OCI-LY3 (cell line): ENCODE measurements around the gene NTN4.

ENCODE experiments used
- EZH2phosphoT487 ChIP-seq: fragments of 200-600 bp; shearing (Covaris generic); IDR thresholded peaks from 2 replicates; pipeline ENCODE4 v1.6.1; 2018; ENCODE audit warnings: antibody characterized with exemption, mixed run types, low read depth
- TF ChIP-seq, protein P1 (sequence below): fragments of 200-600, 300-600 bp; sonication (generic); IDR thresholded peaks from 2 replicates; pipeline ENCODE4 v1.5.1; 2014; ENCODE audit warnings: antibody characterized with exemption, low read length, low read depth

DNA sequence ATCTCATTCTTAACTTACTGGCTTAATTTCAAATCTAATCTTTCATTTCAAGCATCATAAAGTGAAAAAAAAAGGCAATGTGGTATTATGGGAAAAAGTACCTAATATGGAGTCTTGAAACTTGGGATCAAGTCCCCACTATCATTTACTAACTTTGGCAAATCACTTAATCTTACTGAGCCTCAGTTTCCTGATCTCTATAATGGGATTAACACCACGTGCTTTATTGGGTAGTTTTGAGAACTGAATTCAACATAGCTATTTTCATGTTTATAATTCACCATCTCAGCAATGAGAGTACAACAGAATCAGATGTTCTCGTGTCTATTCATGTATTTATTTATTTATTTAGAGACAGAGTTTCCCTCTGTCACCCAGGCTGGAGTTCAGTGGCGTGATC, 78.3 kb downstream of the NTN4 start:
- TF ChIP-seq, protein P1, sequence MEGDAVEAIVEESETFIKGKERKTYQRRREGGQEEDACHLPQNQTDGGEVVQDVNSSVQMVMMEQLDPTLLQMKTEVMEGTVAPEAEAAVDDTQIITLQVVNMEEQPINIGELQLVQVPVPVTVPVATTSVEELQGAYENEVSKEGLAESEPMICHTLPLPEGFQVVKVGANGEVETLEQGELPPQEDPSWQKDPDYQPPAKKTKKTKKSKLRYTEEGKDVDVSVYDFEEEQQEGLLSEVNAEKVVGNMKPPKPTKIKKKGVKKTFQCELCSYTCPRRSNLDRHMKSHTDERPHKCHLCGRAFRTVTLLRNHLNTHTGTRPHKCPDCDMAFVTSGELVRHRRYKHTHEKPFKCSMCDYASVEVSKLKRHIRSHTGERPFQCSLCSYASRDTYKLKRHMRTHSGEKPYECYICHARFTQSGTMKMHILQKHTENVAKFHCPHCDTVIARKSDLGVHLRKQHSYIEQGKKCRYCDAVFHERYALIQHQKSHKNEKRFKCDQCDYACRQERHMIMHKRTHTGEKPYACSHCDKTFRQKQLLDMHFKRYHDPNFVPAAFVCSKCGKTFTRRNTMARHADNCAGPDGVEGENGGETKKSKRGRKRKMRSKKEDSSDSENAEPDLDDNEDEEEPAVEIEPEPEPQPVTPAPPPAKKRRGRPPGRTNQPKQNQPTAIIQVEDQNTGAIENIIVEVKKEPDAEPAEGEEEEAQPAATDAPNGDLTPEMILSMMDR = no peak
- no peak for TF ChIP-seq EZH2phosphoT487
